ENCODE results near the gene PTPRD. TPM values are rescaled to one million over a fixed set of nuclear protein-coding genes. Genes with fewer than 3 reads are reported as not detected.

PTPRD gene
- total RNA-seq, 2 donors from 2014 or later, result 19.6 to 101 TPM

- ATAC-seq (ENCODE audit: insufficient number of reproducible peaks, low FRiP score, low read depth), result no peak
- no peak for DNase-seq (ENCODE audit: low spot score)
- no peaks in the 10 kb centered on the region for H3K9me3 ChIP-seq
Observed at GRCh38 chr9:8887369-8887768, 1725.4 kb downstream of the PTPRD start.

GRCh38 chr9:8883321-8883720 is 1729.5 kb downstream of the PTPRD start:
- no peaks in the 10 kb centered on the region for H3K36me3 ChIP-seq
- no peak for ATAC-seq (ENCODE audit: insufficient number of reproducible peaks, low FRiP score, low read depth)
- H3K27me3 ChIP-seq (replicated peaks; ENCODE audit: insufficient read depth), result no peaks in the 10 kb centered on the region
- no peaks in the 10 kb centered on the region for H3K9me3 ChIP-seq
- no peak overlapping the region for H3K27ac ChIP-seq
- no peak for TF ChIP-seq CTCF (IDR thresholded peaks at IDR 0.05)
- DNase-seq (ENCODE audit: low spot score), result no peak
- H3K4me3 ChIP-seq, result no peak overlapping the region
- no peaks in the 10 kb centered on the region for H3K4me1 ChIP-seq (ENCODE audit: control insufficient read depth in 1 of 2, low read depth in 2 of 2)

More at GRCh38 chr9:8887369-8887768, 1725.4 kb downstream of the PTPRD start:
- Histone ChIP-seq H3K4me3 (no peak overlapping the region), H3K27me3 (replicated peaks; ENCODE audit: insufficient read depth) (no peaks in the 10 kb centered on the region), H3K27ac (no peak overlapping the region), H3K36me3 (no peaks in the 10 kb centered on the region), H3K4me1 (ENCODE audit: control insufficient read depth in 1 of 2, low read depth in 2 of 2) (no peaks in the 10 kb centered on the region)
- TF ChIP-seq CTCF (IDR thresholded peaks at IDR 0.05), result no peak

DNA sequence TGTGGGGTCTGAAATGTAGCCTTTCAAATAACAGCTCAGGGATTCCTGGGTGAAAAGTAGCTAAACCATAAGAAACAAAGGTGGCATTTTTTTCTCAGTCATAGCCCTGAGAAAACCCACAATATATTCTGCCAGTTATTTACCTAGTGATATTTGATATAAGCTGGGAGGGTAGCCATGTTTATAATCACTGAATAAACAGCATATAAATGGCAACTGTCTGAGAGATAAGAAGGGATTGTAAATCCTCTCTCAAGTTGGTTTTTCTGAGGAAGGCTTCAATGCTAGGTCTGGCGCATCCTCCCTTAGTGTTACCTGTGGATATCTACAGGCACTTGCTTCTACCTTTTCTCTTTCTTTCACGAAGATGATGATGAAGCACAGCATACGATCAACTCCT is 1732.7 kb downstream of the PTPRD start:
- Histone ChIP-seq H3K4me1 (ENCODE audit: control insufficient read depth in 1 of 2, low read depth in 2 of 2) (no peaks in the 10 kb centered on the region), H3K4me3 (no peak overlapping the region), H3K27ac (no peak overlapping the region), H3K27me3 (replicated peaks; ENCODE audit: insufficient read depth) (no peaks in the 10 kb centered on the region), H3K36me3 (no peaks in the 10 kb centered on the region), H3K9me3 (no peaks in the 10 kb centered on the region)
- no peak for TF ChIP-seq CTCF (IDR thresholded peaks at IDR 0.05)
- DNase-seq (ENCODE audit: low spot score) (no peak), ATAC-seq (ENCODE audit: insufficient number of reproducible peaks, low FRiP score, low read depth) (no peak)

- Histone ChIP-seq H3K27me3 (replicated peaks; ENCODE audit: insufficient read depth) (no peaks in the 10 kb centered on the region), H3K27ac (no peak overlapping the region), H3K4me1 (ENCODE audit: control insufficient read depth in 1 of 2, low read depth in 2 of 2) (no peaks in the 10 kb centered on the region), H3K36me3 (no peaks in the 10 kb centered on the region), H3K9me3 (no peaks in the 10 kb centered on the region), H3K4me3 (no peak overlapping the region)
- DNase-seq (ENCODE audit: low spot score) (no peak), ATAC-seq (ENCODE audit: insufficient number of reproducible peaks, low FRiP score, low read depth) (no peak)
- no peak for TF ChIP-seq CTCF (IDR thresholded peaks at IDR 0.05)
Observed at GRCh38 chr9:8879284-8879683, 1733.5 kb downstream of the PTPRD start.

GRCh38 chr9:8877753-8878494 is 1734.9 kb downstream of the PTPRD start:
- TF ChIP-seq CTCF (IDR thresholded peaks at IDR 0.05), result no peak
- ATAC-seq (ENCODE audit: insufficient number of reproducible peaks, low FRiP score, low read depth), result no peak
- Histone ChIP-seq H3K27me3 (replicated peaks; ENCODE audit: insufficient read depth) (no peaks in the 10 kb centered on the region), H3K4me3 (no peak overlapping the region), H3K36me3 (no peaks in the 10 kb centered on the region), H3K27ac (no peak overlapping the region), H3K4me1 (ENCODE audit: control insufficient read depth in 1 of 2, low read depth in 2 of 2) (peaks cover 3 to 4% of the 10 kb centered on the region in 2 donors), H3K9me3 (no peaks in the 10 kb centered on the region)
- no peak for DNase-seq (ENCODE audit: low spot score)
